ENCODE data around the gene FLNB. TPM values are rescaled to one million over a fixed set of nuclear protein-coding genes. Genes with fewer than 3 reads are reported as not detected.

FLNB gene
- total and polyA plus RNA-seq, 9 of the 15 experiments (the other 6 are each of a cell fraction or from before 2014, with no cell fraction given) = 9.4 to 48.1 (median 25.6) TPM

- peaks cover 0 to 7% of the 10 kb centered on the region in 2 experiments; a peak in 3 of 5 replicates for H3K4me1 ChIP-seq (replicated peaks in 1 of 2; ENCODE audit: control insufficient read depth in 2 of 2, insufficient read depth in 2 of 2, low read length in 2 of 2)
- no peak overlapping the region for H2AFZ ChIP-seq (ENCODE audit: low read depth, low read length)
- no peak for ATAC-seq
- H3K9ac ChIP-seq (ENCODE audit: insufficient read depth in 1 of 2, low read depth in 2 of 2, low read length in 2 of 2) = no peak overlapping the region
- DNase-seq (ENCODE audit: extremely low read depth in 1 of 4, low spot score in 3 of 4) = no peak
- POLR2A ChIA-PET = interaction anchor here (0.8 to 1.4 kb wide), 2 partner anchors 10 to 22 kb away, joined by 3 to 5 read pairs; no protein-coding TSS in a partner anchor
- no peaks in the 10 kb centered on the region for H4K20me1 ChIP-seq (replicated peaks; ENCODE audit: control insufficient read depth, insufficient read depth, low read length)
- H3K9me1 ChIP-seq (ENCODE audit: control insufficient read depth, insufficient read depth, low read length) = no peaks in the 10 kb centered on the region
- no TSS peak for BruUV-seq (replicated peaks)
- no peaks in the 10 kb centered on the region for H3K79me2 ChIP-seq (ENCODE audit: control insufficient read depth, insufficient read depth, low read length)
- H3K27me3 ChIP-seq (ENCODE audit: control insufficient read depth in 2 of 2, insufficient read depth in 2 of 2, low read length in 2 of 2) = peaks cover 0 to 5% of the 10 kb centered on the region in 2 experiments; a peak in 1 of 5 replicates
- H3K4me3 ChIP-seq = no peak overlapping the region
- no peaks in the 10 kb centered on the region for H3K9me3 ChIP-seq (replicated peaks; ENCODE audit: control insufficient read depth, insufficient read depth, low read depth, low read length)
- no peak for FAIRE-seq
- no peaks in the 10 kb centered on the region for H3K36me3 ChIP-seq (ENCODE audit: control insufficient read depth, insufficient read depth, low read length)
- 62% methylated on average over 9 of the region's 13 CpGs for WGBS (ENCODE audit: insufficient coverage, low coverage, missing lambda C conversion rate)
- H3K4me2 ChIP-seq (ENCODE audit: insufficient read depth, low read length) = no peak overlapping the region
- in situ Hi-C loops (cut with MboI) (no loop called here), intact Hi-C loops (cut with micrococcal nuclease) (no loop called here)
- TF ChIP-seq FOXJ2 (tag; IDR thresholded peaks at IDR 0.05) (no peak), BCOR (IDR thresholded peaks at IDR 0.05) (peak; percentile 24; the same call in 1 of the 2 replicates), RBM25 (IDR thresholded peaks at IDR 0.05; ENCODE audit: low read depth, low read length, severe bottlenecking) (peak; percentile 56)
- H3K27ac ChIP-seq (ENCODE audit: extremely low read depth, low read depth, low read length) = no peak overlapping the region
- CTCF ChIA-PET (ENCODE audit: low intra/inter-chr PET ratio) = no interaction called here
Measured at GRCh38 chr3:57973715-57974477, 34.3 kb upstream of the FLNB start.

- H3K4me3 ChIP-seq = no peak overlapping the region
- intact Hi-C loops (cut with micrococcal nuclease) = no loop called here
- ATAC-seq = peak; percentile 60
- H4K20me1 ChIP-seq (replicated peaks; ENCODE audit: control insufficient read depth, insufficient read depth, low read length) = no peaks in the 10 kb centered on the region
- no peaks in the 10 kb centered on the region for H3K9me3 ChIP-seq (replicated peaks; ENCODE audit: control insufficient read depth, insufficient read depth, low read depth, low read length)
- H3K9ac ChIP-seq (ENCODE audit: insufficient read depth in 1 of 2, low read depth in 2 of 2, low read length in 2 of 2) = no peak overlapping the region; a peak in 1 of 4 replicates
- no peaks in the 10 kb centered on the region for H3K36me3 ChIP-seq (ENCODE audit: control insufficient read depth, insufficient read depth, low read length)
- in situ Hi-C loops (cut with MboI) = no loop called here
- BruUV-seq (replicated peaks) = no TSS peak
- DNase-seq (ENCODE audit: extremely low read depth in 1 of 4, low spot score in 3 of 4) = peak; percentile 17 to 51 (median 35)
- ChIA-PET POLR2A (interaction anchor here (1.2 kb wide), 1 partner anchor 65 kb away, joined by 4 read pairs; no protein-coding TSS in a partner anchor), CTCF (ENCODE audit: low intra/inter-chr PET ratio) (no interaction called here)
- H3K4me2 ChIP-seq (ENCODE audit: insufficient read depth, low read length) = no peak overlapping the region
- peaks cover 0 to 7% of the 10 kb centered on the region in 2 experiments; a peak in 3 of 5 replicates for H3K4me1 ChIP-seq (replicated peaks in 1 of 2; ENCODE audit: control insufficient read depth in 2 of 2, insufficient read depth in 2 of 2, low read length in 2 of 2)
- H3K79me2 ChIP-seq (ENCODE audit: control insufficient read depth, insufficient read depth, low read length) = no peaks in the 10 kb centered on the region
- peaks cover 0 to 2% of the 10 kb centered on the region in 2 experiments; a peak in 1 of 5 replicates for H3K27me3 ChIP-seq (ENCODE audit: control insufficient read depth in 2 of 2, insufficient read depth in 2 of 2, low read length in 2 of 2)
- no peaks in the 10 kb centered on the region for H3K9me1 ChIP-seq (ENCODE audit: control insufficient read depth, insufficient read depth, low read length)
- FAIRE-seq = no peak
- no peak overlapping the region for H2AFZ ChIP-seq (ENCODE audit: low read depth, low read length)
- H3K27ac ChIP-seq (ENCODE audit: extremely low read depth, low read depth, low read length) = no peak overlapping the region; the same call in 2 of the 3 replicates
- 30% methylated on average over 6 of the region's 6 CpGs for WGBS (ENCODE audit: insufficient coverage, low coverage, missing lambda C conversion rate)
- TF ChIP-seq RBM39 (optimal IDR thresholded peaks at IDR 0.05; ENCODE audit: low read depth, low read length) (no peak), CEBPG (CRISPR knock-in tag; IDR thresholded peaks at IDR 0.05) (peak; percentile 79), CEBPG (tag; conservative IDR thresholded peaks at IDR 0.05 in 1 of 2, IDR thresholded peaks at IDR 0.05 in 1 of 2) (peak; percentile 24 to 86; a peak in 2 of 4 replicates), NR2C2 (CRISPR knock-in tag; IDR thresholded peaks at IDR 0.05) (no peak), NR2C2 (tag; IDR thresholded peaks at IDR 0.05) (peak; percentile 56; the same call in 1 of the 2 replicates), ETV1 (tag; conservative IDR thresholded peaks at IDR 0.05; ENCODE audit: low read depth) (peak; percentile 68), HMBOX1 (IDR thresholded peaks at IDR 0.05) (no peak), FOXP4 (CRISPR knock-in tag; IDR thresholded peaks at IDR 0.05; ENCODE audit: borderline replicate concordance) (no peak)
Measured at GRCh38 chr3:57974796-57975388, 33.3 kb upstream of the FLNB start.

Data from K562 (cell line).